Spleen (tissue), 7 donors: ENCODE measurements around the gene FBXL16.

Source experiments
- CTCF ChIP-seq, 11 experiments: fragments of 200-600 bp in 7 of 11; fragments of 450-650 bp in 4 of 11; sonication (generic) in 4 of 11; IDR thresholded peaks in 8 of 11; conservative IDR thresholded peaks in 3 of 11; 1 replicate in 7 of 11; 2 replicates in 4 of 11; pipeline versions ENCODE4 v1.4.0 to v1.8.0; 2016 to 2021; ENCODE audit warnings: antibody characterized with exemption in 11 of 11, inconsistent platforms in 4 of 11, mild to moderate bottlenecking in 1 of 11
- POLR2A ChIP-seq, 3 donors: fragments of 450-650 bp; IDR thresholded peaks; one replicate each; pipeline ENCODE4 v1.5.1; 2017; ENCODE audit warnings: antibody characterized with exemption in 3 of 3, mild to moderate bottlenecking in 1 of 3
- POLR2AphosphoS5 ChIP-seq, 3 donors: sonication (generic); formaldehyde crosslinking; IDR thresholded peaks; one replicate each; pipeline ENCODE4 v1.5.1; 2017; ENCODE audit warnings: antibody characterized with exemption in 3 of 3
- donor health status: DM: no; HTN: no; CAD: no; lungs with moderate emphysema.
- donor health status: DM: no; HTN: no; CAD: no.
- donor health status: DM: no; HTN: no; CAD: no.

GRCh38 chr16:660459-661183 is 45.0 kb downstream of the FBXL16 start:
- TF ChIP-seq POLR2A (IDR thresholded peaks at IDR 0.05), result no peak
- TF ChIP-seq POLR2AphosphoS5 (IDR thresholded peaks at IDR 0.05), result peak; percentile 64 to 84 (median 70)
- peak; percentile 4 to 83 (median 67) for TF ChIP-seq CTCF (IDR thresholded peaks at IDR 0.05 in 8 of 11, conservative IDR thresholded peaks at IDR 0.05 in 3 of 11)
